Activated CD4-positive, alpha-beta T cell treated with anti-CD3 and anti-CD28 coated beads for 36 hours (primary cell): ENCODE measurements around the gene GLB1L3. TPM values are rescaled to one million over a fixed set of nuclear protein-coding genes. Genes with fewer than 3 reads are reported as not detected.

Experiments
- ATAC-seq: fragments of 200-7000 bp; cut with Tn5 transposase; one replicate; pipeline ENCODE4 v1.10.0; 2021; ENCODE audit warnings: mild to moderate bottlenecking, moderate library complexity
- CTCF ChIA-PET: fragments of 350-600 bp; sonication (Branson Sonifier 250); formaldehyde crosslinking; loops from one replicate; lab custom pipeline; 2021; ENCODE audit warnings: antibody characterized with exemption; lab: Charles Lee
- POLR2A ChIA-PET: fragments of 350-600 bp; sonication (Branson Sonifier 250); formaldehyde crosslinking; loops from one replicate; lab custom pipeline; 2021; ENCODE audit warnings: antibody characterized with exemption, inconsistent platforms; lab: Charles Lee
- DNase-seq: peaks from one replicate; pipeline ENCODE4 v3.0.0-alpha.2; 2020
- H3K27ac Mint-ChIP-seq: one replicate; pipeline ENCODE4 v1.8.0; 2021; ENCODE audit warnings: mixed read lengths
- H3K27me3 Mint-ChIP-seq: one replicate; pipeline ENCODE4 v1.8.0; 2021; ENCODE audit warnings: mixed read lengths
- H3K36me3 Mint-ChIP-seq: one replicate; pipeline ENCODE4 v1.8.0; 2021; ENCODE audit warnings: low read depth, mixed read lengths
- H3K4me1 Mint-ChIP-seq: one replicate; pipeline ENCODE4 v1.8.0; 2021; ENCODE audit warnings: mixed read lengths
- H3K4me3 Mint-ChIP-seq: one replicate; pipeline ENCODE4 v1.8.0; 2021; ENCODE audit warnings: mild to moderate bottlenecking, moderate library complexity, mixed read lengths
- H3K9me3 Mint-ChIP-seq: one replicate; pipeline ENCODE4 v1.8.0; 2021; ENCODE audit warnings: low read depth, mixed read lengths
- intact Hi-C, 2 experiments: fragments of 100-400 bp; cut with DNase I in 1 of 2; cut with micrococcal nuclease in 1 of 2; formaldehyde crosslinking; loops; one replicate each; pipeline versions ENCODE4 v1.14.2 to v1.15.1; 2022 to 2024; cut with DNase I, micrococcal nuclease
- total RNA-seq, 2 experiments: library from RNA; stranded (reverse); gene quantifications; one replicate each; pipeline ENCODE4 v1.2.3, GENCODE V29; 2021

GLB1L3 gene
- total RNA-seq, 2 experiments from 2014 or later: 11.7 to 12.2 TPM

GRCh38 chr11:134357545-134357839 lies 81.3 kb downstream of the GLB1L3 start:
- H3K27me3 Mint-ChIP-seq: peaks cover 5% of the 10 kb centered on the region
- H3K4me1 Mint-ChIP-seq: peaks cover 12% of the 10 kb centered on the region
- H3K36me3 Mint-ChIP-seq: peaks cover 4% of the 10 kb centered on the region
- ChIA-PET POLR2A (no interaction called here), CTCF (no interaction called here)
- ATAC-seq: no peak
- no peak for DNase-seq
- intact Hi-C loops: no loop called here
- H3K4me3 Mint-ChIP-seq: no peak overlapping the region
- H3K27ac Mint-ChIP-seq: no peak overlapping the region
- no peaks in the 10 kb centered on the region for H3K9me3 Mint-ChIP-seq

- peaks cover 4% of the 10 kb centered on the region for H3K36me3 Mint-ChIP-seq
- CTCF ChIA-PET: interaction anchor here (1.1 kb wide), 1 partner anchor 211 kb away, joined by 4 read pairs; no protein-coding TSS in a partner anchor
These were observed 82.1 kb downstream of the GLB1L3 start for GRCh38 chr11:134358165-134358855.

GRCh38 chr11:134358856-134359490 lies 82.8 kb downstream of the GLB1L3 start:
- Mint-ChIP-seq H3K4me1 (peaks cover 12% of the 10 kb centered on the region), H3K27me3 (peaks cover 5% of the 10 kb centered on the region), H3K36me3 (no peaks in the 10 kb centered on the region), H3K27ac (no peak overlapping the region), H3K9me3 (no peaks in the 10 kb centered on the region), H3K4me3 (no peak overlapping the region)
- ChIA-PET POLR2A (interaction anchor here (0.7 kb wide), 1 partner anchor 530 kb away, joined by 7 read pairs; no protein-coding TSS in a partner anchor), CTCF (interaction anchor here (0.6 to 1.1 kb wide), 5 partner anchors 9 to 238 kb away, joined by 3 to 6 read pairs (median 3); no protein-coding TSS in a partner anchor)
- no peak for DNase-seq
- no peak for ATAC-seq
- intact Hi-C loops: no loop called here

More at GRCh38 chr11:134358165-134358855, 82.1 kb downstream of the GLB1L3 start:
- peaks cover 5% of the 10 kb centered on the region for H3K27me3 Mint-ChIP-seq
- no peak overlapping the region for H3K27ac Mint-ChIP-seq
- no peaks in the 10 kb centered on the region for H3K9me3 Mint-ChIP-seq
- H3K4me1 Mint-ChIP-seq: peaks cover 12% of the 10 kb centered on the region
- DNase-seq (no peak), ATAC-seq (no peak)
- no peak overlapping the region for H3K4me3 Mint-ChIP-seq
- POLR2A ChIA-PET: interaction anchor here (0.7 kb wide), 1 partner anchor 531 kb away, joined by 7 read pairs; no protein-coding TSS in a partner anchor
- intact Hi-C loops: no loop called here

- Mint-ChIP-seq H3K27me3 (peaks cover 5% of the 10 kb centered on the region), H3K9me3 (no peaks in the 10 kb centered on the region), H3K27ac (no peak overlapping the region), H3K36me3 (no peaks in the 10 kb centered on the region), H3K4me1 (peaks cover 12% of the 10 kb centered on the region), H3K4me3 (no peak overlapping the region)
- DNase-seq: no peak
- ChIA-PET CTCF (interaction anchor here (0.7 to 1.1 kb wide), 5 partner anchors 10 to 237 kb away, joined by 3 to 6 read pairs (median 3); no protein-coding TSS in a partner anchor), POLR2A (no interaction called here)
- intact Hi-C loops: loop anchor here (1.0 to 5.0 kb wide), 2 partner anchors 233 kb away; no protein-coding TSS in a partner anchor
- ATAC-seq: no peak
These were observed 83.5 kb downstream of the GLB1L3 start for GRCh38 chr11:134359646-134360045.

GRCh38 chr11:134360050-134360835 lies 84.1 kb downstream of the GLB1L3 start:
- ATAC-seq (peak; percentile 98), DNase-seq (peak; percentile 90)
- no peak overlapping the region for H3K4me3 Mint-ChIP-seq
- H3K27ac Mint-ChIP-seq: no peak overlapping the region
- ChIA-PET CTCF (interaction anchor here (0.6 to 1.1 kb wide), 6 partner anchors 11 to 579 kb away, joined by 3 to 6 read pairs (median 3); no protein-coding TSS in a partner anchor), POLR2A (no interaction called here)
- H3K4me1 Mint-ChIP-seq: peaks cover 12% of the 10 kb centered on the region
- no peaks in the 10 kb centered on the region for H3K9me3 Mint-ChIP-seq
- peaks cover 5% of the 10 kb centered on the region for H3K27me3 Mint-ChIP-seq
- no peaks in the 10 kb centered on the region for H3K36me3 Mint-ChIP-seq
- intact Hi-C loops: loop anchor here (1.0 to 5.0 kb wide), 2 partner anchors 232 kb away; no protein-coding TSS in a partner anchor

- no peaks in the 10 kb centered on the region for H3K36me3 Mint-ChIP-seq
- H3K4me3 Mint-ChIP-seq: no peak overlapping the region
- intact Hi-C loops: loop anchor here in 1 of 2 experiments (5.0 kb wide), 1 partner anchor 231 kb away; no protein-coding TSS in a partner anchor
- CTCF ChIA-PET: interaction anchor here (1.1 kb wide), 1 partner anchor 11 kb away, joined by 3 read pairs; no protein-coding TSS in a partner anchor
- DNase-seq (no peak), ATAC-seq (no peak)
- H3K4me1 Mint-ChIP-seq: peaks cover 12% of the 10 kb centered on the region
- H3K27ac Mint-ChIP-seq: peak overlapping the region; percentile 27
- H3K27me3 Mint-ChIP-seq: peaks cover 5% of the 10 kb centered on the region
- no peaks in the 10 kb centered on the region for H3K9me3 Mint-ChIP-seq
- POLR2A ChIA-PET: no interaction called here
These were observed 85.5 kb downstream of the GLB1L3 start for GRCh38 chr11:134361661-134362060.

- POLR2A ChIA-PET: no interaction called here
These were observed 86.2 kb downstream of the GLB1L3 start for GRCh38 chr11:134362192-134362901.

GRCh38 chr11:134363161-134363560 lies 87.0 kb downstream of the GLB1L3 start:
- POLR2A ChIA-PET: no interaction called here
- H3K27ac Mint-ChIP-seq: no peak overlapping the region
- ATAC-seq: no peak
- peaks cover 12% of the 10 kb centered on the region for H3K4me1 Mint-ChIP-seq
- intact Hi-C loops: loop anchor here in 1 of 2 experiments (5.0 kb wide), 1 partner anchor 229 kb away; no protein-coding TSS in a partner anchor
- no peaks in the 10 kb centered on the region for H3K9me3 Mint-ChIP-seq
- peaks cover 5% of the 10 kb centered on the region for H3K27me3 Mint-ChIP-seq
- no peaks in the 10 kb centered on the region for H3K36me3 Mint-ChIP-seq
- DNase-seq: no peak
- CTCF ChIA-PET: no interaction called here
- no peak overlapping the region for H3K4me3 Mint-ChIP-seq

More at GRCh38 chr11:134362192-134362901, 86.2 kb downstream of the GLB1L3 start:
- Mint-ChIP-seq H3K4me1 (peaks cover 12% of the 10 kb centered on the region), H3K9me3 (no peaks in the 10 kb centered on the region), H3K27ac (peak overlapping the region; percentile 27), H3K36me3 (no peaks in the 10 kb centered on the region), H3K27me3 (peaks cover 5% of the 10 kb centered on the region), H3K4me3 (no peak overlapping the region)
- intact Hi-C loops: loop anchor here in 1 of 2 experiments (5.0 kb wide), 1 partner anchor 230 kb away; no protein-coding TSS in a partner anchor
- DNase-seq: no peak
- ATAC-seq: no peak
- CTCF ChIA-PET: no interaction called here

GRCh38 chr11:134363592-134363991 lies 87.4 kb downstream of the GLB1L3 start:
- intact Hi-C loops: loop anchor here in 1 of 2 experiments (5.0 kb wide), 1 partner anchor 229 kb away; no protein-coding TSS in a partner anchor
- peaks cover 5% of the 10 kb centered on the region for H3K27me3 Mint-ChIP-seq
- POLR2A ChIA-PET: no interaction called here
- peaks cover 12% of the 10 kb centered on the region for H3K4me1 Mint-ChIP-seq
- DNase-seq (no peak), ATAC-seq (no peak)
- CTCF ChIA-PET: no interaction called here
- H3K4me3 Mint-ChIP-seq: no peak overlapping the region
- H3K9me3 Mint-ChIP-seq: no peaks in the 10 kb centered on the region
- H3K36me3 Mint-ChIP-seq: no peaks in the 10 kb centered on the region
- no peak overlapping the region for H3K27ac Mint-ChIP-seq

GRCh38 chr11:134364261-134364660 lies 88.1 kb downstream of the GLB1L3 start:
- Mint-ChIP-seq H3K4me3 (no peak overlapping the region), H3K27me3 (peaks cover 5% of the 10 kb centered on the region), H3K27ac (no peak overlapping the region), H3K36me3 (no peaks in the 10 kb centered on the region), H3K4me1 (peaks cover 12% of the 10 kb centered on the region), H3K9me3 (no peaks in the 10 kb centered on the region)
- no peak for ATAC-seq
- no peak for DNase-seq
- intact Hi-C loops: loop anchor here in 1 of 2 experiments (5.0 kb wide), 1 partner anchor 228 kb away; no protein-coding TSS in a partner anchor
- ChIA-PET CTCF (no interaction called here), POLR2A (no interaction called here)
